Measurements from ENCODE around the gene ANO7.

ANO7 gene

GRCh38 chr2:241229563-241230401 is 41.3 kb downstream of the ANO7 start:
- TF ChIP-seq ARNTL (CRISPR knock-in tag; IDR thresholded peaks at IDR 0.05; ENCODE audit: borderline replicate concordance, low read depth): no peak
- no peak for TF ChIP-seq CREB5 (CRISPR knock-in tag; IDR thresholded peaks at IDR 0.05; ENCODE audit: low read depth)
- no peak for TF ChIP-seq SNAI2 (CRISPR knock-in tag; IDR thresholded peaks at IDR 0.05)
- no peak for TF ChIP-seq GLIS3 (CRISPR knock-in tag; IDR thresholded peaks at IDR 0.05)
- TF ChIP-seq, protein P1, sequence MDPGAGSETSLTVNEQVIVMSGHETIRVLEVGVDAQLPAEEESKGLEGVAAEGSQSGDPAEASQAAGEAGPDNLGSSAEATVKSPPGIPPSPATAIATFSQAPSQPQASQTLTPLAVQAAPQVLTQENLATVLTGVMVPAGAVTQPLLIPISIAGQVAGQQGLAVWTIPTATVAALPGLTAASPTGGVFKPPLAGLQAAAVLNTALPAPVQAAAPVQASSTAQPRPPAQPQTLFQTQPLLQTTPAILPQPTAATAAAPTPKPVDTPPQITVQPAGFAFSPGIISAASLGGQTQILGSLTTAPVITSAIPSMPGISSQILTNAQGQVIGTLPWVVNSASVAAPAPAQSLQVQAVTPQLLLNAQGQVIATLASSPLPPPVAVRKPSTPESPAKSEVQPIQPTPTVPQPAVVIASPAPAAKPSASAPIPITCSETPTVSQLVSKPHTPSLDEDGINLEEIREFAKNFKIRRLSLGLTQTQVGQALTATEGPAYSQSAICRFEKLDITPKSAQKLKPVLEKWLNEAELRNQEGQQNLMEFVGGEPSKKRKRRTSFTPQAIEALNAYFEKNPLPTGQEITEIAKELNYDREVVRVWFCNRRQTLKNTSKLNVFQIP (CRISPR knock-in tag; IDR thresholded peaks at IDR 0.05; ENCODE audit: borderline replicate concordance, low read depth): no peak
- no peak for TF ChIP-seq TCF4 (CRISPR knock-in tag; IDR thresholded peaks at IDR 0.05; ENCODE audit: borderline replicate concordance)
- TF ChIP-seq ISL1 (CRISPR knock-in tag; IDR thresholded peaks at IDR 0.05): no peak
- TF ChIP-seq TOX (CRISPR knock-in tag; IDR thresholded peaks at IDR 0.05; ENCODE audit: borderline replicate concordance): no peak
- TF ChIP-seq PATZ1 (CRISPR knock-in tag; IDR thresholded peaks at IDR 0.05; ENCODE audit: borderline replicate concordance): no peak
- no peak for TF ChIP-seq ZFP30 (CRISPR knock-in tag; IDR thresholded peaks at IDR 0.05)
- no peak for TF ChIP-seq ESRRG (CRISPR knock-in tag; IDR thresholded peaks at IDR 0.05)
- TF ChIP-seq, protein P2, sequence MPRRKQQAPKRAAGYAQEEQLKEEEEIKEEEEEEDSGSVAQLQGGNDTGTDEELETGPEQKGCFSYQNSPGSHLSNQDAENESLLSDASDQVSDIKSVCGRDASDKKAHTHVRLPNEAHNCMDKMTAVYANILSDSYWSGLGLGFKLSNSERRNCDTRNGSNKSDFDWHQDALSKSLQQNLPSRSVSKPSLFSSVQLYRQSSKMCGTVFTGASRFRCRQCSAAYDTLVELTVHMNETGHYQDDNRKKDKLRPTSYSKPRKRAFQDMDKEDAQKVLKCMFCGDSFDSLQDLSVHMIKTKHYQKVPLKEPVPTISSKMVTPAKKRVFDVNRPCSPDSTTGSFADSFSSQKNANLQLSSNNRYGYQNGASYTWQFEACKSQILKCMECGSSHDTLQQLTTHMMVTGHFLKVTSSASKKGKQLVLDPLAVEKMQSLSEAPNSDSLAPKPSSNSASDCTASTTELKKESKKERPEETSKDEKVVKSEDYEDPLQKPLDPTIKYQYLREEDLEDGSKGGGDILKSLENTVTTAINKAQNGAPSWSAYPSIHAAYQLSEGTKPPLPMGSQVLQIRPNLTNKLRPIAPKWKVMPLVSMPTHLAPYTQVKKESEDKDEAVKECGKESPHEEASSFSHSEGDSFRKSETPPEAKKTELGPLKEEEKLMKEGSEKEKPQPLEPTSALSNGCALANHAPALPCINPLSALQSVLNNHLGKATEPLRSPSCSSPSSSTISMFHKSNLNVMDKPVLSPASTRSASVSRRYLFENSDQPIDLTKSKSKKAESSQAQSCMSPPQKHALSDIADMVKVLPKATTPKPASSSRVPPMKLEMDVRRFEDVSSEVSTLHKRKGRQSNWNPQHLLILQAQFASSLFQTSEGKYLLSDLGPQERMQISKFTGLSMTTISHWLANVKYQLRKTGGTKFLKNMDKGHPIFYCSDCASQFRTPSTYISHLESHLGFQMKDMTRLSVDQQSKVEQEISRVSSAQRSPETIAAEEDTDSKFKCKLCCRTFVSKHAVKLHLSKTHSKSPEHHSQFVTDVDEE (CRISPR knock-in tag; IDR thresholded peaks at IDR 0.05): no peak
- no peak for TF ChIP-seq PPARA (CRISPR knock-in tag; IDR thresholded peaks at IDR 0.05; ENCODE audit: borderline replicate concordance)
- no peak for TF ChIP-seq OSR1 (CRISPR knock-in tag; IDR thresholded peaks at IDR 0.05)
- TF ChIP-seq ZC3H10 (CRISPR knock-in tag; IDR thresholded peaks at IDR 0.05): no peak
- TF ChIP-seq CSDC2 (CRISPR knock-in tag; IDR thresholded peaks at IDR 0.05): no peak
- no peak for TF ChIP-seq ZNF70 (CRISPR knock-in tag; IDR thresholded peaks at IDR 0.05)
- no peak for TF ChIP-seq ZNF8 (CRISPR knock-in tag; IDR thresholded peaks at IDR 0.05)
- no peak for TF ChIP-seq BACH2 (CRISPR knock-in tag; IDR thresholded peaks at IDR 0.05; ENCODE audit: borderline replicate concordance)
- no peak for ATAC-seq

DNA sequence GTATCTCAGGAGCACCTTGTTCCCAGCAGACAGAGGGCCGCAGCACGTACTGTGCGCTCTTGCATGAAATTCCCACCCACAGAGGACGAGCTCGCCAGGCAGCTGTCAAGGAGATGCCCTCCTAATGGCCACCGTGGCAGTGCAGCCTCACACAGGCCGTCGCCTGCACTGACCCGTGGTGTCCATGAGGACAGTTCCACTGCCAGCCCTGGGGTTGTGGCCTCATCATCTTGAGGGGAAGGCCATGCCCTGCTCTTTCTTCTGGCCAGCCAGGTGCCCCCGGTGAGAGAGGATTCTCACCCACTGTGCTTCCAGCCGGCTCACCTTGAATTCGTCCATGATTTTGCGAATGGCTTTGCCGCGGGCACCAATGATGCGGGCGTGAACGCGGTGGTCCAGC is 42.0 kb downstream of the ANO7 start:
- no peak for ATAC-seq
- TF ChIP-seq TCF4 (CRISPR knock-in tag; IDR thresholded peaks at IDR 0.05; ENCODE audit: borderline replicate concordance): no peak
- TF ChIP-seq ZNF8 (CRISPR knock-in tag; IDR thresholded peaks at IDR 0.05): no peak
- no peak for TF ChIP-seq GLIS3 (CRISPR knock-in tag; IDR thresholded peaks at IDR 0.05)
- no peak for TF ChIP-seq ISL1 (CRISPR knock-in tag; IDR thresholded peaks at IDR 0.05)
- no peak for TF ChIP-seq CSRNP3 (CRISPR knock-in tag; IDR thresholded peaks at IDR 0.05)
- TF ChIP-seq ARNTL (CRISPR knock-in tag; IDR thresholded peaks at IDR 0.05; ENCODE audit: borderline replicate concordance, low read depth): no peak

Data from SK-N-SH treated with all-trans-retinoic acid at 6 μM for 48 hours (cell line).